Fibroblast of lung (primary cell): ENCODE data around the gene NUBPL.

Experiments
- CTCF ChIP-seq, 2 donors: IDR thresholded peaks in 1 of 2; conservative IDR thresholded peaks in 1 of 2; 1 replicate in 1 of 2; 2 replicates in 1 of 2; pipeline ENCODE4 v1.5.1; 2011 to 2012; ENCODE audit warnings: low read length in 2 of 2, control low read depth in 1 of 2, inconsistent platforms in 1 of 2, low read depth in 1 of 2, mild to moderate bottlenecking in 1 of 2
- EZH2 ChIP-seq: IDR thresholded peaks from 2 replicates; pipeline ENCODE4 v1.5.1; 2012; ENCODE audit warnings: low read length, control low read depth, mild to moderate bottlenecking; ENCODE audit errors: missing control alignments

- no peak for TF ChIP-seq CTCF (conservative IDR thresholded peaks at IDR 0.05 in 1 of 2, IDR thresholded peaks at IDR 0.05 in 1 of 2; ENCODE audit: low read depth in 1 of 2, low read length in 2 of 2)
- TF ChIP-seq EZH2 = no peak
Measured at GRCh38 chr14:31897581-31898186, 336.5 kb downstream of the NUBPL start.
